ENCODE data around the gene CD300LF.

Gene CD300LF

GRCh38 chr17:74645010-74645409, 67.7 kb downstream of the CD300LF start:
- DNase-seq, result no peak

- DNase-seq, result no peak
Observed at GRCh38 chr17:74644419-74644818, 68.3 kb downstream of the CD300LF start.

All from anterior cingulate cortex (tissue), 58 donors.